Measurements from ENCODE around the gene CTXND2.
"Not testable (repeated sequence)": the region's sequence is repeated elsewhere in the genome, so short reads cannot be mapped to it uniquely, and the experiment has no call there.

Gene CTXND2

GRCh38 chr1:150876119-150876454 is 10.8 kb upstream of the CTXND2 start:
- Histone ChIP-seq H3K4me1 (ENCODE audit: control insufficient read depth, insufficient read depth, low read depth, low read length) (peaks cover 4% of the 10 kb centered on the region), H3K9ac (ENCODE audit: low read length) (peak overlapping the region; percentile 99), H3K4me3 (ENCODE audit: insufficient read depth in 1 of 2, low read depth in 1 of 2, low read length in 2 of 2) (peak overlapping the region; percentile 85 to 94), H2BK120ac (ENCODE audit: low read depth, low read length) (peak overlapping the region; percentile 94), H2AK5ac (ENCODE audit: low read length, severe bottlenecking) (no peak overlapping the region), H4K91ac (ENCODE audit: low read length) (peak overlapping the region; percentile 57), H3K27ac (ENCODE audit: low read length, poor library complexity, severe bottlenecking) (peak overlapping the region; percentile 72), H4K8ac (ENCODE audit: low read length) (peak overlapping the region; percentile 83), H2BK5ac (ENCODE audit: low read depth, low read length, poor library complexity, severe bottlenecking) (peak overlapping the region; percentile 90), H2AFZ (ENCODE audit: low read depth, low read length) (peak overlapping the region; percentile 85), H3K18ac (ENCODE audit: low read depth in 1 of 2, low read length in 2 of 2) (peak overlapping the region; percentile 77 to 96), H3K4ac (ENCODE audit: low read depth in 1 of 2, low read length in 2 of 2) (peak overlapping the region in 1 of 2 experiments; percentile 95), H3K23ac (ENCODE audit: low read length in 2 of 2) (peak overlapping the region in 1 of 2 experiments; percentile 34), H3K36me3 (ENCODE audit: control insufficient read depth in 1 of 2, insufficient read depth in 2 of 2, low read depth in 1 of 2, low read length in 2 of 2) (peaks cover 3 to 17% of the 10 kb centered on the region in 2 experiments), H3K79me1 (replicated peaks; ENCODE audit: low read length, poor library complexity, severe bottlenecking) (no peaks in the 10 kb centered on the region), H3K27me3 (ENCODE audit: control insufficient read depth in 1 of 2, insufficient read depth in 1 of 2, low read length in 2 of 2) (no peaks in the 10 kb centered on the region), H2BK12ac (ENCODE audit: low read length in 2 of 2) (peak overlapping the region in 1 of 2 experiments; percentile 47), H3K14ac (ENCODE audit: low read length in 2 of 2) (peak overlapping the region in 1 of 2 experiments; percentile 87), H3K4me2 (ENCODE audit: low read length, poor library complexity, severe bottlenecking) (peak overlapping the region; percentile 76), H3K9me3 (ENCODE audit: control insufficient read depth, low read length) (no peaks in the 10 kb centered on the region), H2BK15ac (ENCODE audit: low read depth, poor library complexity, severe bottlenecking) (peak overlapping the region; percentile 94)
- WGBS: 1% methylated on average over 19 of the region's 23 CpGs
- DNase-seq: peak; percentile 80

GRCh38 chr1:150878931-150879330 is 8.0 kb upstream of the CTXND2 start:
- WGBS: 85% methylated on average over 1 of the region's 2 CpGs
- H3K14ac ChIP-seq (ENCODE audit: low read length in 2 of 2); H2BK5ac ChIP-seq (ENCODE audit: low read depth, low read length, poor library complexity, severe bottlenecking); H3K79me1 ChIP-seq (replicated peaks; ENCODE audit: low read length, poor library complexity, severe bottlenecking); H3K18ac ChIP-seq (ENCODE audit: low read depth in 1 of 2, low read length in 2 of 2); H3K4ac ChIP-seq (ENCODE audit: low read depth in 1 of 2, low read length in 2 of 2); H4K91ac ChIP-seq (ENCODE audit: low read length); H3K4me2 ChIP-seq (ENCODE audit: low read length, poor library complexity, severe bottlenecking); H2AK5ac ChIP-seq (ENCODE audit: low read length, severe bottlenecking); H3K27ac ChIP-seq (ENCODE audit: low read length, poor library complexity, severe bottlenecking); H3K27me3 ChIP-seq (ENCODE audit: control insufficient read depth in 1 of 2, insufficient read depth in 1 of 2, low read length in 2 of 2); DNase-seq; H2AFZ ChIP-seq (ENCODE audit: low read depth, low read length); H3K9me3 ChIP-seq (ENCODE audit: control insufficient read depth, low read length); H2BK12ac ChIP-seq (ENCODE audit: low read length in 2 of 2); H4K8ac ChIP-seq (ENCODE audit: low read length); H2BK15ac ChIP-seq (ENCODE audit: low read depth, poor library complexity, severe bottlenecking); H3K4me3 ChIP-seq (ENCODE audit: insufficient read depth in 1 of 2, low read depth in 1 of 2, low read length in 2 of 2); H3K9ac ChIP-seq (ENCODE audit: low read length); H3K4me1 ChIP-seq (ENCODE audit: control insufficient read depth, insufficient read depth, low read depth, low read length); H3K36me3 ChIP-seq (ENCODE audit: control insufficient read depth in 1 of 2, insufficient read depth in 2 of 2, low read depth in 1 of 2, low read length in 2 of 2); H2BK120ac ChIP-seq (ENCODE audit: low read depth, low read length); H3K23ac ChIP-seq (ENCODE audit: low read length in 2 of 2): not testable (repeated sequence)

DNA sequence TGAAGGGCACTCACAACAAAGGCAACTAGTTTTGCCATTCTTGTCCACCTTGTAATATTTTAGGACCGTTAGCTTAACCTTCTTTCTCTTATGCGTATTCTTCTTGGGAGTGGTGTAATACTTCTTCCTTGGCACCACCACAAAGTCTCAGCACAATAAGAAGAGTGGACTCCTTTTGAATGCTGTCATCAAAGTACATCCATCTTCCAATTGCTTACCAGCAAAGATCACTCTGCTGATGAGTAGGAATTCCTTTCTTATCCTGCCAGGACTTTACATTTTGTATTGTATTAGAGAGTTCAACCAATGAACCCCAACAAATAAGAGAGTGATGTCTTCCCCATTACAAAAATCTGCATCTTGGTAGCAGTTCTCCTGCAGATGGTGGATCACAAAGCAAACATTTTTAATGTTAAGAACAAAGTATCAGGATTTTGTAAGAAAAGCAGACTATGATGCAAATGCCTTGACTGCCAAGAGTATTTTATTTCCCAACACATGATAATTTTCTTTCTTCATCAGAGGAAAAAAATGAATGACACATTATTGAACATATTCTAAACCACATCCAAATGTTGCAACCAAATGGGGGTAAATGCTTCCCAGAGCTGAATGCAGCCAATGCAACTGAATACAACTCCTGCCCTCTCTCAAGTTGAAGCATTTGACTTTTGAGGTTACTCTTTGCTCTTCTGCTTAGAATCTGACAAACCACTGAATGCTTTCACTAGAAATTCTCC is 5.4 kb upstream of the CTXND2 start:
- no peak overlapping the region for H3K23ac ChIP-seq (ENCODE audit: low read length in 2 of 2)
- no peak overlapping the region for H3K14ac ChIP-seq (ENCODE audit: low read length in 2 of 2)
- H3K4me2 ChIP-seq (ENCODE audit: low read length, poor library complexity, severe bottlenecking): no peak overlapping the region
- no peak overlapping the region for H2BK120ac ChIP-seq (ENCODE audit: low read depth, low read length)
- DNase-seq: peak; percentile 84
- H3K9ac ChIP-seq (ENCODE audit: low read length): peak overlapping the region; percentile 83
- no peak overlapping the region for H3K4ac ChIP-seq (ENCODE audit: low read depth in 1 of 2, low read length in 2 of 2)
- H3K18ac ChIP-seq (ENCODE audit: low read depth in 1 of 2, low read length in 2 of 2): no peak overlapping the region
- no peaks in the 10 kb centered on the region for H3K36me3 ChIP-seq (ENCODE audit: control insufficient read depth in 1 of 2, insufficient read depth in 2 of 2, low read depth in 1 of 2, low read length in 2 of 2)
- H2BK15ac ChIP-seq (ENCODE audit: low read depth, poor library complexity, severe bottlenecking): no peak overlapping the region
- no peak overlapping the region for H2BK12ac ChIP-seq (ENCODE audit: low read length in 2 of 2)
- peak overlapping the region in 1 of 2 experiments; percentile 59 for H3K4me3 ChIP-seq (ENCODE audit: insufficient read depth in 1 of 2, low read depth in 1 of 2, low read length in 2 of 2)
- H2AK5ac ChIP-seq (ENCODE audit: low read length, severe bottlenecking): no peak overlapping the region
- no peak overlapping the region for H2AFZ ChIP-seq (ENCODE audit: low read depth, low read length)
- no peak overlapping the region for H4K91ac ChIP-seq (ENCODE audit: low read length)
- H3K79me1 ChIP-seq (replicated peaks; ENCODE audit: low read length, poor library complexity, severe bottlenecking): no peaks in the 10 kb centered on the region
- H3K27me3 ChIP-seq (ENCODE audit: control insufficient read depth in 1 of 2, insufficient read depth in 1 of 2, low read length in 2 of 2): no peaks in the 10 kb centered on the region
- H3K27ac ChIP-seq (ENCODE audit: low read length, poor library complexity, severe bottlenecking): no peak overlapping the region
- peaks cover 1% of the 10 kb centered on the region for H3K4me1 ChIP-seq (ENCODE audit: control insufficient read depth, insufficient read depth, low read depth, low read length)
- H3K9me3 ChIP-seq (ENCODE audit: control insufficient read depth, low read length): no peaks in the 10 kb centered on the region
- H4K8ac ChIP-seq (ENCODE audit: low read length): no peak overlapping the region
- WGBS: 93% methylated on average over 2 of the region's 2 CpGs
- H2BK5ac ChIP-seq (ENCODE audit: low read depth, low read length, poor library complexity, severe bottlenecking): no peak overlapping the region

GRCh38 chr1:150883121-150883520 is 3.8 kb upstream of the CTXND2 start:
- H3K4me3 ChIP-seq (ENCODE audit: insufficient read depth in 1 of 2, low read depth in 1 of 2, low read length in 2 of 2); H3K27ac ChIP-seq (ENCODE audit: low read length, poor library complexity, severe bottlenecking); H3K9me3 ChIP-seq (ENCODE audit: control insufficient read depth, low read length); H2AFZ ChIP-seq (ENCODE audit: low read depth, low read length); H3K18ac ChIP-seq (ENCODE audit: low read depth in 1 of 2, low read length in 2 of 2); H3K9ac ChIP-seq (ENCODE audit: low read length); H3K4me1 ChIP-seq (ENCODE audit: control insufficient read depth, insufficient read depth, low read depth, low read length); H4K91ac ChIP-seq (ENCODE audit: low read length); H2BK120ac ChIP-seq (ENCODE audit: low read depth, low read length); H2BK12ac ChIP-seq (ENCODE audit: low read length in 2 of 2); DNase-seq; H4K8ac ChIP-seq (ENCODE audit: low read length); H2BK5ac ChIP-seq (ENCODE audit: low read depth, low read length, poor library complexity, severe bottlenecking); H3K4ac ChIP-seq (ENCODE audit: low read depth in 1 of 2, low read length in 2 of 2); H3K27me3 ChIP-seq (ENCODE audit: control insufficient read depth in 1 of 2, insufficient read depth in 1 of 2, low read length in 2 of 2); H2AK5ac ChIP-seq (ENCODE audit: low read length, severe bottlenecking); H3K14ac ChIP-seq (ENCODE audit: low read length in 2 of 2); H3K23ac ChIP-seq (ENCODE audit: low read length in 2 of 2); H3K4me2 ChIP-seq (ENCODE audit: low read length, poor library complexity, severe bottlenecking); H3K79me1 ChIP-seq (replicated peaks; ENCODE audit: low read length, poor library complexity, severe bottlenecking); H3K36me3 ChIP-seq (ENCODE audit: control insufficient read depth in 1 of 2, insufficient read depth in 2 of 2, low read depth in 1 of 2, low read length in 2 of 2); H2BK15ac ChIP-seq (ENCODE audit: low read depth, poor library complexity, severe bottlenecking): not testable (repeated sequence)
- WGBS: 98% methylated on average over 4 of the region's 5 CpGs

Data from mesenchymal stem cell (in vitro differentiated cells and primary cell).